Activated naive CD4-positive, alpha-beta T cell (primary cell): ENCODE results near the gene FOXO6.

Experiments
- DNase-seq, 4 experiments: peaks; one replicate each; lab custom pipeline; 2025; lab: John Stamatoyannopoulos, UW

FOXO6 gene

GRCh38 chr1:41360786-41361494, at the start of gene FOXO6:
Gene FOXO6 (plus strand): TSS chr1:41361434.
- peak; percentile 67 to 90 (median 76) for DNase-seq

DNA sequence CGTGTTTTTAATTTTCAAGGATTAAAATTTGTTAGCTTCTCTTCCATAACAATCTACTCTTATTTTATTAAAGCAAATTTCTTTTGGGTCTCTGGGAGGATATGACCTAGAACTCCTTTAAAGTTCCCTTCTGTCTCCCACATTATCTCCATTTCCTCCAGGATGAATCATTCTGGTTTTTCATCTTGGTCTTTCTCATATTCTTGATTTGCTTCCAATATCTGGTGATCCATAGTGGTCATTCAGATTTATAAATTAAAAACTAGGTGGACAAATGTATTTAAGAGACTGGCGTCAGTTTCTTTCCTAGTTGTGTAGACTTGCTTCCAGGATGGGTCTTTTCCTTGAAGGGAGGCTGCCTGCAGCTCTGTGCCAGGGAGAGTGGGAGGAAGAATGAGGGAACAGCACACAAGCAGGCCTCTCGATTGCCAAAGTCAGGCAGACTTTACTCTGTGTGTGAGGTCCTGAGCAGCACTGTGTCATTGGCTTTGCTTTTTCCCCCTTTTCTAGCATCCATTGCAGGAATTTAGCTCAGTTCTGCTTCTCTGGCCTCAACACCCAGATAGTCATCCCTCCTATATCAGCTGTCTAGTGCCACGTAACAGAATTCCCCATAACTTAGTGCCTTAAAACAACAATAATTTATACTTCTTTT, 48.1 kb upstream of the FOXO6 start:
- no peak for DNase-seq

DNA sequence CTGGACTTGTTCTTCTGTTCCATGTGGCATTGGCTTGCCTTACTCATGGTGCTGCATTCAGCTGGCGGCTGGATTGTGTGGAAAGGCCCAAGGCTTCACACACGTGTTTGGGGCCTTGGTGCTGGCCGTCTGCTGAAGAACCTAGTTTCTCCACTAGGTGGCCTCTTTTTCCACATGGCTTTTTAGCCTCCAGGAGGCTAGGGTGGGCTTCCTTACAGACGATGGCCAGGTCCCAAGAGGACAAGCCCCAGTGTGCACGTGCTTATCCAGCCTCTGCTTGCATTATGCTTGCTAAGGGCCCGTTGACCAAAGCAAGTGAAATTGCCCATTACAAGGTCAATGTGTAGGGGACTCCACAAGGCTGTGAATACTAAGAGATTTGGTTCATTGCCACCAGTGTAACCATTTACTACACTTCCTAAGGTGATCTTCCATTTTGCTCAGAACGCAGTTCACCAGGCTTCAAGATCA, 47.5 kb upstream of the FOXO6 start:
- DNase-seq = no peak

GRCh38 chr1:41314376-41315145, 46.7 kb upstream of the FOXO6 start:
- no peak for DNase-seq

- no peak for DNase-seq
These were observed 46.0 kb upstream of the FOXO6 start for GRCh38 chr1:41315146-41315822.

DNA sequence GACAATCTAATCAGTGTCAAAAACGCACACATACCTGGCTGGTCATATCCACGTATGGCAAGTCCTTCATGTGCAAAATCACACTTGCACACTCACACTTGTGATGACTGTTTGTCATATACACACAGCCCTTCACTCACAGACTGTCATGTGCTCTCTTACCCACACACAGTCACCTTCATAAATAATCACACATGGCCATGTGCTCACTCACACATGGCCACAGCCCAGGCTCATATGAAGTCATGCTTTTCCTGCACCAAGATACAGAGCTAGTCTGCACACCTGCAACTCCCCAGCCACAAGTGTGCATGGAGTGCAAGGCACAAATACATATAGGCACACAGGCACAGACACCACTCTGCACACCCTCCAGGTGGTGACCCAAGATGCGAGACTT, 45.4 kb upstream of the FOXO6 start:
- no peak for DNase-seq

GRCh38 chr1:41317361-41317760, 43.9 kb upstream of the FOXO6 start:
- no peak for DNase-seq

GRCh38 chr1:41318135-41318534, 43.1 kb upstream of the FOXO6 start:
- DNase-seq = no peak

GRCh38 chr1:41319106-41319755, 42.0 kb upstream of the FOXO6 start:
- DNase-seq = no peak

DNA sequence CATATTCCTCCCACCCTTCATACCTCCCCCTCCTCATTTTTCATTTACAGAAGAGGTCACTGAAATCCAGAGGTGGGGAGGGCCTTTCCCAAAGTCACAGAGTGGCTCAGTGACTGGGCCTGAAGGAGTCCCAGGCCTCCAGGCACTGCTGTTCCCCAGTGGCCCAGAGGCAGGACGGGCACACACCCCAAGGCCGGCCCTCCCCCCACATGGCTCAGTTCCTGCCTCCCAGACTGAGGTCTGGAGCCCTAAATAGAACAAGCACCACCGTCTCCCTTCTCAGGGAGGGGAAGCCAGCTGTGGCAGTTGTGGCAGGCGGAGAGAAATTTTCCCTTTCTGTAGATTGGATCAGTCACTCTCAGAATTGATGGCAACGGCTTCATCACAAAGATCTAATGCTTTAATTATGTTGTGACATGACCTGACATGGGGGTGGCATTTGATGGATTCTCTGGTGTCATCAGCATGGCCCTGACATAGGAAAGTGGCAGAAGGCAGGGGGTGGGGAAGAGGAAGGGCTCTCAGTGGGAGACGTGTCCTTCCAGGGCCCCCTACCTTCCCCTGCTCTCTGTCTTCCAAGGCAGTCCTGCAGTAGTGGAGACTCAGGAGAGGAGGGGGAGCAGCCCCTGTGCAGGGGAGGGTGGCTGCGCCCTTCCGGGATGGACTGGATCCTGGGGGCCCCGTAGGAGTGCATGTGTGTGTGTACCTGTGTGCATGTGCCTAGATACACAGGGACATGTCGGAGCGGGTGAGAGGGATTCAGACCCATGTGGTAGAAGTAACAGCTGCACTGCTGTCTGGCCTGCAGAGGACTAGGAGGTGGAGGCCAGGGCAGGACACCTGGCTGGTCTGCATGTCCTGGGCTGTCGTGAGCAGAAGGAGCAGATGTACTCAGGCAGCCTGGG, 41.2 kb upstream of the FOXO6 start:
- no peak for DNase-seq

GRCh38 chr1:41320895-41321676, 40.1 kb upstream of the FOXO6 start:
- DNase-seq = no peak

DNA sequence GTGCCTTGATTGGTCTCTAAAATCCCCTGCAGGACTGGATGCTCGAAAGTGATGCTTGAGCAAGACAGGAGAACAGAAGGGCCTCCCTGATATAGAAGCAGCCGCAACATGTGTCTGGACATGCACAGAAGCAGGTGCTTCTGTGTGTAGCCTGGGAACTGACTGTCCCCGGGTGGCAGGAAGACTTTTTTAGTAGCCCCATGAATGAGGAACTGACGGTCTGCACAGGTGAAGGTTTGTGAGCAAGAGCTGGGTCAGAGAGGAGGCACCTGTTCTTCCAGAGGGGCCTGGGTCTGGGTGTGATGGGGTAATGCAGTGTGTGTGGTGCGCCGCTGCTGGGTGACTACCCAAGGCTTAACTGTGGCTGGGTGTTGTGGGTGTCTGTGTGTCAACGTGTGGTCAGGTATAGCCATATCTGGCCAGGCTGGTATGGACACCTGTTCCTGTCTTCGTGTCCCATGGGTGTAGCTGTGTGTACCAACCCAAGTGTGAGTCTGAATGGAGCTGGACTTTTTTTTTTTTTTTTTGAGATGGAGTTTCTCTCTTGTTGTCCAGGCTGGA, 39.1 kb upstream of the FOXO6 start:
- no peak for DNase-seq

- peak in 1 of 4 experiments; percentile 11 for DNase-seq
These were observed 38.4 kb upstream of the FOXO6 start for GRCh38 chr1:41322835-41323234.

DNA sequence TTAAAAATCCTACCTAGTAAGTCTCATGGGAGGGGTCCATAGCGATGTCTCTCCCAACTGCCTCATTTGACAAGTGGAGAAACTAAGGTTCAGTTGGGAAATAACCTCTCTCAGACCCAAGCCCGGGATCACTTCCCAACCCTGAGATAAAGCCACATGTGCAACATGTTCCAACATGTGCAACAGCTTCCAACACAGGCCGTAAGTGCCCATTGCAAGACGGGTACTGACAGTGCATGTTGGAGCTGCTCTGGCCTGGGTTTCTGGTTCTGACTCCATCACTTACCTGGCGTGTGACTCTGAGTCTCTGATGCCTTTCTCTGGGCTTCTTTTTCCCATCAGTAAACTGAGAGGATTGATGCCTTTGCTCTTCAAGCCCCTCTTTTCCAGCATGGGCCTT, 38.0 kb upstream of the FOXO6 start:
- DNase-seq = no peak

- no peak for DNase-seq
These were observed 35.4 kb upstream of the FOXO6 start for GRCh38 chr1:41325801-41326200.

- DNase-seq = no peak
These were observed 33.7 kb upstream of the FOXO6 start for GRCh38 chr1:41327383-41327999.

- DNase-seq = no peak
These were observed 33.1 kb upstream of the FOXO6 start for GRCh38 chr1:41328001-41328615.

DNA sequence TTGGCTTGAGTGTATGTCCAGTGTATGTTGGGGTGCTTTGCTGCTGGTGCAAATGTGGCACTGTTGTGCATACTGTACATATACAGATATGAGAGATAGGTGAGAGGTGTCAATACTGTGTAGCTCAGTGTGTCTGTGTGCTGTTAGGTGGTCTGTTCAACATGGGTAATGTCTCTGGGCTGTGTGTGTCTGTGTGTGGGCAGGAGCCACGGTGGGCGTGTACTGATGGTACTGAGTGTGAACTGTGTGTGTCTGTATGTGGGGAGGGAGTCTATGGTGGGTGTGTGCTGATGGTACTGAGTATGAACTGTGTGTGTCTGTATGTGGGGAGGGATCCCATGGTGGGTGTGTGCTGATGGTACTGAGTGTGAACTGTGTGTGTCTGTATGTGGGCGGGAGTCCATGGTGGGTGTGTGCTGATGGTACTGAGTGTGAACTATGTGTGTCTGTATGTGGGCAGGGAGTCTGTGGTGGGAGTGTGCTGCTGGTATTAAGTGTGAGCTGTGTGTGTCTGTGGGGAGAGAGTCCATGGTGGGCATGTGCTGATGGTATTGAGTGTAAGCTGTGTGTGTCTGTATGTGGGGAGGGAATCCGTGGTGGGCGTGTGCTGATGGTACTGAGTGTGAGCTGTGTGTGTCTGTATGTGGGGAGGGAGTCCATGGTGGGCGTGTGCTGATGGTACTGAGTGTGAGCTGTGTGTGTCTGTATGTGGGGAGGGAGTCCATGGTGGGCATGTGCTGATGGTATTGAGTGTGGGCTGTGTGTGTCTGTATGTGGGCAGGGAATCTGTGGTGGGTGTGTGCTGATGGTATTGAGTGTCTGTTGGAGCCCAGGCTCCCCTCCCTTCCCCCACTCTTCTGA, 32.2 kb upstream of the FOXO6 start:
- DNase-seq = no peak
